ENCODE results near the gene LRCOL1.

DNA sequence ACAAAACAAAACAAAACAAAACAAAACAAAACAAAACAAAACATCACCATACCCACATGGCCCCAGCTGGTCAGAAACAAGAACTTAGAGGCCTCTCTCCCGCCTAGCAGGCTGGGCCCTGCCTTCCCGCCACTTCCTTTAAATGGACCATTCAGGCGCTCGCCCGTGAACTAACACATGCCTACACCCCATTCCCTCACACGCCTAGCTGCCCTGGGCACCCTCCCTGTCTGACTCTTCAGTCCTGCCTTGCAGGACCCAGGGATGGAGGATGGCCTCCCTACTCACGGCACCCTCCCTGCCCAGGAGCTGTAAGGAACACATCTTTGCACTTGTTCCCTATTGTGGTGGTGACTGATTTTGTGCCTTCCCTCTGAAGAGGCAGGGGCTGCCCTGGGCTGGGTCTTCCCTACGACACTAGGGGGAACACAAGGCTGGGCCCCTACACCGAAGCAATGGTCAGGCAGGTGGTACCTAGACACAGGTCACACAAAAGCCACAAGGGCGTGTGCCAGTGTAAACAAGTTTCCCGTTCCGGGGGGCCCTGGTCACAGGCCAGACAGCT, 29.7 kb upstream of the LRCOL1 start:
- TF ChIP-seq, protein P1, sequence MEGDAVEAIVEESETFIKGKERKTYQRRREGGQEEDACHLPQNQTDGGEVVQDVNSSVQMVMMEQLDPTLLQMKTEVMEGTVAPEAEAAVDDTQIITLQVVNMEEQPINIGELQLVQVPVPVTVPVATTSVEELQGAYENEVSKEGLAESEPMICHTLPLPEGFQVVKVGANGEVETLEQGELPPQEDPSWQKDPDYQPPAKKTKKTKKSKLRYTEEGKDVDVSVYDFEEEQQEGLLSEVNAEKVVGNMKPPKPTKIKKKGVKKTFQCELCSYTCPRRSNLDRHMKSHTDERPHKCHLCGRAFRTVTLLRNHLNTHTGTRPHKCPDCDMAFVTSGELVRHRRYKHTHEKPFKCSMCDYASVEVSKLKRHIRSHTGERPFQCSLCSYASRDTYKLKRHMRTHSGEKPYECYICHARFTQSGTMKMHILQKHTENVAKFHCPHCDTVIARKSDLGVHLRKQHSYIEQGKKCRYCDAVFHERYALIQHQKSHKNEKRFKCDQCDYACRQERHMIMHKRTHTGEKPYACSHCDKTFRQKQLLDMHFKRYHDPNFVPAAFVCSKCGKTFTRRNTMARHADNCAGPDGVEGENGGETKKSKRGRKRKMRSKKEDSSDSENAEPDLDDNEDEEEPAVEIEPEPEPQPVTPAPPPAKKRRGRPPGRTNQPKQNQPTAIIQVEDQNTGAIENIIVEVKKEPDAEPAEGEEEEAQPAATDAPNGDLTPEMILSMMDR (IDR thresholded peaks at IDR 0.05; ENCODE audit: borderline replicate concordance, extremely low read depth, low read length, poor library complexity, severe bottlenecking), result no peak
- TF ChIP-seq EZH2 (IDR thresholded peaks at IDR 0.05; ENCODE audit: borderline replicate concordance, low read depth, low read length, severe bottlenecking), result no peak

Measured in DND-41 (cell line).